ENCODE data around the gene B3GALNT2.

B3GALNT2 gene

GRCh38 chr1:235417086-235417697, 87.1 kb downstream of the B3GALNT2 start:
- intact Hi-C loops (cut with DNase I), result loop anchor here (1.0 to 10.0 kb wide), 4 partner anchors 90 to 932 kb away; no protein-coding TSS in a partner anchor
- peak in 5 of 10 donors; percentile 17 to 70 (median 61) for DNase-seq

DNA sequence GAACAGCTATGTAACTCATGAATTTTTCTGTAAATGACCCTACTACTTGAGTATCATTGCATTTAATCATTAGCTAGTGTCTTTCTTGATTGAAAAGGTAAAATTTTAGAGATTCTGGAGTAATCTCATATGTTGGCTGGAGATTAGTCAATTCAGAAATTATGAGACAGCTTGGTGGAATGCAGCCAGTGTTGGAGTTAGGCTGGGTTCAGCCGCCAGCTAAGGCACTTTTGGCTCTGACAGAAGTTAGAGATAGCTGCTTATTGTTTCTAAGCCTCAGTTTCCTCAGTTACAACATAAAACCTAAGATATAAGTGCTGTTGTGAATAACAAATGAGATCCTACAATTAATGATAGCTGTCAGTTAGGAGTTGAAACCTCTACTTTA, 87.6 kb downstream of the B3GALNT2 start:
- intact Hi-C loops (cut with DNase I), result loop anchor here (1.0 to 10.0 kb wide), 4 partner anchors 90 to 932 kb away; no protein-coding TSS in a partner anchor
- no peak for DNase-seq

DNA sequence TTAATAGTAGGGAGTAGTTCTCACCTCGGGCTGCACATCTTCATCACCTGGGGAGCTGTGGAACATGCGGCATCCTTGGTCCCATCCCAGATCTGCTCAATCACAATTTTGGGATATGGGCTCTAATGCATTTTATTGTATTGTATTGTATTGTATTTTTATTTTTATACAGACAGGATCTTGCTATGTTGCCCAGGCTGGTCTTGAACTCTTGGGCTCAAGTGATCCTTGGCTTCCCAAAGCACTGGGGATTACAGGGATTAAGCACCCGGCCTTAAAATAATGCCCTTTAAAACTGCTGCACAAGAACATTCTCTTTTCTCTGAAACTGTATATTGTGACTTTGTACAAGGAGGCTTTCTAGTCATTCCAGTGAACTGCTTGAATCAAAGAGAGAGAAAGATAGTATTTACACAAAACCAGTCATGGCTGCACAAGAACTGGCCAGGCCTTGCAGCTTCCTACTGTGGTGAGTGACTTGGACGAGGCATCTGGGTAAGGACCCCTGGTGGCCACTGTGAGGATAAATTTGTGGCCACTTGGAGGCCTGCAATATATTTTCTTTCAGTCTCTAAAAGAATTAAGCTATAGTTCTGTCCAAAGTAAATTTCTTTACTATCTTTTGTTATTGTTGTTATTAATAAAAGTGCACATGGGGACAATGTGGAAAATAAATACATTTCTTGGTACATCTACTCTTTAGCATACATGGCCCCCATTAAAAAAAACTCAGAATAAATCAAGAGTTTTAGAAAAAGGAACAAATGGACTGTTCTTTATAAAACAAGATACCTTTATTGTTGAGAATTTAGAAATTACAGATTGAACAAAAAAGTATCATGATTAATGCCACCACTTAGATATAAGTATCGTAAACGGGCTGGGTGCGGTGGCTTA, 89.0 kb downstream of the B3GALNT2 start:
- intact Hi-C loops (cut with DNase I), result loop anchor here (5.0 to 10.0 kb wide), 2 partner anchors 313 to 930 kb away; no protein-coding TSS in a partner anchor
- DNase-seq, result peak in 7 of 10 donors; percentile 21 to 93 (median 55)

DNA sequence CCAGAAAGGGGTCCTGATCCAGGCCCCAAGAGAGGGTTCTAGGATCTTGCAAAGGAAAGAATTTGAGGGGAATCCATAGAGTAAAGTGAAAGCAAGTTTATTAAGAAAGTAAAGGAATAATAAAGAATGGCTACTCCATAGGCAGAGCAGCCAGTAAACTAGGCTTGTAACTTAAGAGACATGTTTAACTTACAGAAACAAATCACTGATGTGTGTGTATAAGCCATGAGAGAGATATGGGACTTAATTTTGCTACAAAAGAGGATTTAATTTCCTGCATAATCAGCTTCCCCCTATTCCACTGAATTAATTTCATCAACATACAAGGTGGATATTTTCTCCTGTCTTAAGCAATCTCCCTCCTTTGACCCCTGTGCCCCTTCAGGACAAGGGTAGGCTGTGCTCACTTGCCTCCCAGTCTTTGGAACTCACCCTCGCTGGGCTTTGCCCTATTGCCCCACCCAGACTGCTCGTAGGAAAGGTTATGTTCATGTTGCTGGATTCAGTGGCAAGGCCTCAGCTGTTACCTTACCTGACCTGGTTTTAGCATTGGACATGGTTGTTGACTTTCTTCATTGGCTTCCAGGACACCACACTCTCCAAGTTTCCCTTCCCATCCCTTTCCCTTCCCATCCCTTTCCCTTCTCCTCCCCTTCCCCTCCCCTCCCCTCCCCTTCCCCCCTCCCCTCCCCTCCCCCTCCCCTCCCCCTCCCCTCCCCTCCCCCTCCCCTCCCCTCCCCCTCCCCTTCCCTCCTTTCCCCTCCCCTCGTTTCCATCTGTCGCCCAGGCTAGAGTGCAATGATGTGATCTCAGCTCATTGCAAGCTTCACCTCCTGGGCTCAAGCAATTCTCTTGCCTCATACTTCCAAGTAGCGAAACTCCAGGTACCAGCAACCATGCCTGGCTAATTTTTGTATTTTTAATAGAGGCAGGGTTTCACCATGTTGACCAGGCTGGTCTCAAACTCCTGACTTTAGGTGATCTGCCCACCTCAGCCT, 92.5 kb downstream of the B3GALNT2 start:
- intact Hi-C loops (cut with DNase I), result loop anchor here (10.0 kb wide), 1 partner anchor 927 kb away; no protein-coding TSS in a partner anchor
- no peak for DNase-seq

DNA sequence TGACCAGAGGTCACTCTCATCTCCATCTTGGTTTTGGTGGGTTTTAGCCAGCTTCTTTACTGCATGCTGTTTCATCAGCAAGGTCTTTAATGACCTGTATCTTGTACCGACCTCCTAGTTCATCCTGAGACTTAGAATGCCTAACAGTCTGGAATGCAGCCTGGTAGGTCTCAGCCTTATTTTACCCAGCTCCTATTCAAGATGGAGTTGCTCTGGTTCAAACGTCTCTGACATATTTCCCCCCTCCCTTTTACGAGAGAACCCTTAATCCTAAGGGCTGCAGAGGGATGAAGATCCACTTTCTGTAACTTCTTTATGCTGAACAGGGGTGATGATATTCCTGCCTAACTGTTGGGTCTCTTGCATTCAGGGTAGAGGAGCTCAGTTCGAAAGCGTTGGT, 93.8 kb downstream of the B3GALNT2 start:
- intact Hi-C loops (cut with DNase I), result loop anchor here (10.0 kb wide), 1 partner anchor 926 kb away; no protein-coding TSS in a partner anchor
- no peak for DNase-seq

GRCh38 chr1:235409042-235409820, 95.0 kb downstream of the B3GALNT2 start:
- intact Hi-C loops (cut with DNase I), result no loop called here
- DNase-seq, result no peak

- DNase-seq, result peak in 1 of 10 donors; percentile 11
- intact Hi-C loops (cut with DNase I), result no loop called here
These were observed 95.7 kb downstream of the B3GALNT2 start for GRCh38 chr1:235408503-235408960.

DNA sequence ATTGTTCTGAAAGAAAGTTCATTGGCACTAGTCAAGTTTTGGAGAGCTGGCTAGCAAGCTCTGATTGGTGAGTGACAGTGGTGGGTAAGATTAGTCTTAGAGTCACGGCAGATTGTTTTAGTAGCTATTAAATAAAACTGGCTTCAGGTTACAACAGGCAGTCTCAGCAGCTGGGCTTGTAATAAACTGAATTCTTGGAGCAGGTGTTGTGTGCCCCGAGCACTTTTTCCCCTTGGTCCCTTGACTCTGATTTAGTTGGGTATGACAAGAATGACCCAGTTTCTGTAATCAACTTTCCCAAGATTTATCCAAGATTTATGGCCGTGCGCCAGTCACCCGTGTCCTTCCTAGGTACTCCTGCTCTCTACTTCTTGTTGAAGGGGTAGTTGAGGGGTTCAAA, 96.8 kb downstream of the B3GALNT2 start:
- DNase-seq, result peak in 1 of 10 donors; percentile 3
- intact Hi-C loops (cut with DNase I), result no loop called here

DNA sequence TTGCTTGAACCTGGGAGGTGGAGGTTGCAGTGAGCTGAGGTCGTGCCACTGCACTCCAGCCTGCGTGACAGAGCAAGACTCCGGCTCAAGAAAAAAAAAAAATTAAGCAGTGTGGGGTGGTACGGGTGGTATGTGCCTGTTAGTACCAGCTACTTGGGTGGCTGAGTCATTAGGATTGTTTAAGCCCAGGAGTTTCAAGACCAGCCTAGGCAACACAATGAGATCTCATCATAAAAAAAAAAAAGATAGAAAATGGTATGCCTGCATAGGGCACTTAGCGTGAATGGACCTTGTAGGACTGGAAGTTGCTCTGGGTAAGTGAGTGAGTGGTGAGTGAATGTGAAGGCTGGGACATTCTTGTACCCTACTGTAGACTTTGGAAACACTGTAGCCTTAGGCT, 100.1 kb downstream of the B3GALNT2 start:
- peak in 1 of 10 donors; percentile 11 for DNase-seq
- intact Hi-C loops (cut with DNase I), result no loop called here

- intact Hi-C loops (cut with DNase I), result no loop called here
- no peak for DNase-seq
These were observed 100.7 kb downstream of the B3GALNT2 start for GRCh38 chr1:235403593-235403992.

GRCh38 chr1:235402457-235403200, 101.6 kb downstream of the B3GALNT2 start:
- intact Hi-C loops (cut with DNase I), result no loop called here
- DNase-seq, result peak in 1 of 10 donors; percentile 11

GRCh38 chr1:235401251-235401650, 103.0 kb downstream of the B3GALNT2 start:
- DNase-seq, result no peak
- intact Hi-C loops (cut with DNase I), result no loop called here
